Right renal pelvis (tissue), 4 donors: ENCODE measurements around the gene KLHL1. TPM values are rescaled to one million over a fixed set of nuclear protein-coding genes. Genes with fewer than 3 reads are reported as not detected.

Source experiments
- DNase-seq, 4 donors: peaks; one replicate each; pipeline ENCODE4 v3.0.0-alpha.2; 2013; ENCODE audit warnings: low read depth in 4 of 4, low spot score in 3 of 4, missing footprints in 1 of 4
- polyA plus RNA-seq, 4 donors: library from polyadenylated mRNA; unstranded; fragments of 120-200 nt; gene quantifications; one replicate each; pipeline ENCODE4 v1.2.1, GENCODE V29; 2013; ENCODE audit not compliant: insufficient read length in 4 of 4

Gene KLHL1
- polyA plus RNA-seq, 4 donors: 0.87 to 1.4 (median 0.89) TPM

DNA sequence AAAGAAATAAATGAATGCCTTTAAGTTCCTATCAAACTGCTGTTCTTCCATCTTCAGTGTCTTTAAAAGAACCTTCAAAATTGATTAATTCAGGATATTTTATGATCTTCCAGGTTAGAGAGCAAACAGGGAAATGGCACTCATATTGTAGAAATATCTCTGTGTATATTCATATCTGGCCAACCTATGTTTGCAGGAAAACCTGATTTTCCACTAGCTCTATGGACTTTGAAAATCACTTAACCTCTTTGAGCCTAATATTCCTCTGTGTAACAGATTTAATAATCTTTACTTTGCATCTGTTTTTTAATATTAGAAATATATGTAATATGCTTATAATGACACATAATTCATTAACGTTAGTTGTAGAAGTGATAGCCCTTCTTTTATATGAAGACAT is 228.3 kb downstream of the KLHL1 start:
- no peak for DNase-seq

DNA sequence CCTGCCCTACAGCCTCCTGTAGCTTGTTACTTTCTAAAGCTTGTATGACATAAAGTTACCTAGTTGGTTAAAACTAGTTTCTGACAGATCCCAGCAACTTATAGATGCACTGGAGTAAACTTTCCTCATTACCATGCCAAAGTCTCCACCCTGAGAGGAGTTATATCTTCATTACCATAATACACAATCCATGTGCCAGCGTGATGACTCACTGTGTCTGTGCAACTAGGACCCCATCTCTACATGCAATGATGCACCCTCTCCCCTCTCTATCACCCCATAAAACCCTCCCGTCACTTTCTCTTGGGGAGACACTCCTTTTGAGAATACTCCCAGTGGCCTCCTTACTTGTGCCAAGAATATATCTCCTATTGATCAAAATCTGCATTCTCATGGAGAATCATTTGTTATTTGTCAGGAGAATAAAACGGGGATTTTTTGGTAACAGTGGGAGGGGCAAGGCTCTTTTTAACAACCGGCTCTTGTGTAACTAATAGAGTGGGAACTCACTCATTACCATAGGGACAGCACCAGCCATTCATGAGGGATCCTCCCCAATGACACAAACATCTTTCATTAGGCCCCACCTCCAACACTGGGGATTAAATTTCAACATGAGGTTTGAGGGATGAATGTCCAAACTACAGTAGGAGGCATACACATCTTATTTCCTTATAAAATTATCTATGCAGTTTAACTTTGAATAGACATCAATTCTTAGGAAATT is 235.8 kb downstream of the KLHL1 start:
- no peak for DNase-seq

DNA sequence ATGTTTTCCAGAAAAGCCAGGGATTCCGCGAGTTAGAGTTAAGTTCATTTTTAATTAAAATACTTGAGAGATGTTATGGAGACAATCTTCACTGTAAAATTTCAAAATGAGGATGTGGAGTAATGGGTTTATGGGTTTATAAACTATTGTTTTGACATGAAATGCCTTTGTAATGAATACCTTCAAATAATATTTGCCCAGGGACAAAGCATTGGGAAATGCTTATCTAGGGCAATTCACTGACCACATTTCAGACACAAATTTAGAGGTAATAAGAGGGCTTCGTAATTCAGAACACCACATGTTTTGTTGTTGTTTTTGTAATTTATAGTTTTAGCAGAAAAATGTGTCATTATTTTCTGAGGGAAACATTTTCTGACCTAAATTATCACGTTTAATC is 241.7 kb downstream of the KLHL1 start:
- DNase-seq: no peak

DNA sequence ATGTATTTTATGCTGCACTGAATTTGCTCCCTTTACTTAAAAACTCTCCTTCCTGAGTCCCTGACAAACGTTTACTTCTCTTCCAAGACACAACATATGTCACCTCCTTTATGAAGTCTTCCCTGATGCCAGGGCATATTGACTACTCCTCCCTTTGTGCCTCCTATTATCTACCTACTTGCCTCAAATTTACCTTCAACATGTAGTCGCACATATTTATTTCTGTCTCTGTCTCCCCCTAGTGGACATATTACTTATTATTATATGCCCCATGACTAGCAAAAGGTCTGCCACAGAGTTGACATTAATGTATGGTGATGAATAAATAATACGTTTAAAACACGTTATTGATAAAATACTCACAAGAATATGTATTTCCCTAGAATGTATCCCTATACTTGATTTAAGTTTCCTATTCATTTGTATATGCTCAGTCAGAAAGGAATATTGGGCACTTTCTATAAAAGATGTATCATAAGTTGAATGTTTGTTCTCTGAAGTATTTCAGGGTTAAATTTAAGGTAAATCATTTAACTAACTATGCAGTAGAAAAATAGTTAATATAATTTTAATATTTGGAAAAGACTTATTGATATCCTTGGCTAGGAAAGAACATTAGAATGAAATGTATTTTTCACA is 250.9 kb downstream of the KLHL1 start:
- DNase-seq: peak; percentile 16 to 34 (median 20)

DNA sequence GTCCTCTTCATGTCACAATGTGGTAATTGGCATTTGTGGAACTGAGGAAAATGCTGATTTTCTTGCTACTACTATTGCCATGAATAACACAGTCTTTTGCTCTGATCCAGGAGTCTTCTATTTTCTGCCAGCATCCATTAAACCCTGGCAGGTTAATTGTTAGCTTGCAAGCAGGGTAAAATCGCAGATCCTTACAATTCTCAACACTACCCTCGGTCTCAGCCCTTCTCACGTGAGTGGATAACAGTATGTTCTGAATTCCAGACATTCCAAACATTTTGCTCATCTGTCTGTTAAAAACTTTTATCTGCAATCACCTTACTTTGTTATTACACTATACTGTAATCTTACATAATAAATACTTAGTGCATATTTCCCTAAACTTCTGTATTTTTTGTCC is 251.9 kb downstream of the KLHL1 start:
- peak in 2 of 4 donors; percentile 6 to 22 for DNase-seq

DNA sequence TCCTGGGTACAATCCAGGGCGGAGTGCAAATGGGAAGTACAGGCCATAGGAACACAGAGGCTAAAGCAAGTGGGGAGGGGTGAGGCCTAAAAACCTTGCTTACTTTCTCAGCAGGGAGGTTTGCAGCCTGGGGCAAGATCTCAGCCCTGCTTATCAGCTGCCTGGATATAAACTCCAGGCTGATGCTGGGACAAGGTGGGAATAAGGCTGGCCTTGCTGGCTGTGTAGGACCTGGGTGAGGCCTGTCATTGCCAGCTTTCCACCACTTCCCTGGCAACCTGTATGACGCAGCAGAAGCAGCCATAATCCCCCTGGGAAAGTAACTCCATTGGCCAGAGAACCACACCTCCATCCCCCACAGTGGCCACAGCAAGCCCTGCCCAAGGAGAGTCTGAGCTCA is 279.7 kb downstream of the KLHL1 start:
- DNase-seq: no peak

DNA sequence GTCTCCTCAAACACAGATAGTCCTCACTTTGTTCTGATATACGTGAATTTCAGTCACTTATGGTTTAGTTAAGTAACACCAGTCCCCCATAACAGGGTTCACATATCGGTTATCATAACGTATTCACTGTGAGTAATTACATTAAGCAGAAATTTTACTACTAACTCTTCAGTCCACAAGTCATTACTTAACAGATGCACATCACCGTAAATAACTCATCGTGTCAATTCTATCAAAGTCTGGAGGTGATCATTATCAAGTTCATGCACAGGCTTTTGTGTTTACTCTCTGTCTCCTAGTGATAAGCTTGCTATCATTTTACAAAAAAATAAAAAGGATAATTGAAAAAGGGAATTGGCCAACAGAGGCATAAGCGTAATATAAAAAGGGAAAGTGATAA is 288.1 kb downstream of the KLHL1 start:
- DNase-seq: no peak

DNA sequence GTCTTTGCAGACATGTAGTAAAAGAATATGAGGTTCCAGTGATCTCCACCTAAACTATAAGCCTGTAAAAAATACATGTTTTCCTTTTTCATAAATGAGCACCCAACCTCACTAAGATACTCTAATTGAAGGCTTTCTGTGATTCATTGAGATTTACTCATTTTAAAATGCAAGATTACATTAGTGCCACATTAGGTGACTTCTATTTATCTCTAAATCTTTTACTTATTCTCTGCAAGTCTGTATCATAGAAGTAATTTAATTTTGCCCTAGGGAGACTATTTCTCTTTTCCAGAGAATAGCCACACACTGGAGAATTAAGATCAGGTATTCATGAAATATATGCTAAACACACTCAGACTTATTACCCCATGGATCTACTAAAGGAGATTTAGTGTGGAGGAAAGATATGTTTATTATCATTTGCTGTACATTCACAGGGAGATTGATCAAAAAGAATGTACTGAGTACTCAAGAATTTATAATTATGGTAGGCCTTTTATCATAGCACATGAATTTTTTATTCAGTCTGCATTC is 290.9 kb downstream of the KLHL1 start:
- DNase-seq: no peak

DNA sequence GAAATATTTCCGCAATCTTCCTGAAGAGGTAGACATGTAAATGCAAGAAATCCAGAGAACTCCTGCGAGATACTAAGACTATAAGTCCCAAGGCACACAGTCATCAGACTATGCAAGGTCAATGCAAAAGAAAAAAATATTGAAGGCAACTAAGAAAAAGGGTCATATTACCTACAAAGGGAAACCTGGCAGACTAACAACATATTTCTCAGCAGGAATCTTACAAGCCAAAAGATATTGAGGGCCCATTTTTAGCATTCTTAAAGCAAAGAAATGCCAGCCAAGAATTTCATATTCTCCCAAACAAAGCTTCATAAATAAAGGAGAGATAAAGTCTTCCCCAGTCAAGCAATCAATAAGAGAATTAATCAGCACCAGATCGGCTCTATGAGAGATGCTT is 299.1 kb downstream of the KLHL1 start:
- DNase-seq: no peak

DNA sequence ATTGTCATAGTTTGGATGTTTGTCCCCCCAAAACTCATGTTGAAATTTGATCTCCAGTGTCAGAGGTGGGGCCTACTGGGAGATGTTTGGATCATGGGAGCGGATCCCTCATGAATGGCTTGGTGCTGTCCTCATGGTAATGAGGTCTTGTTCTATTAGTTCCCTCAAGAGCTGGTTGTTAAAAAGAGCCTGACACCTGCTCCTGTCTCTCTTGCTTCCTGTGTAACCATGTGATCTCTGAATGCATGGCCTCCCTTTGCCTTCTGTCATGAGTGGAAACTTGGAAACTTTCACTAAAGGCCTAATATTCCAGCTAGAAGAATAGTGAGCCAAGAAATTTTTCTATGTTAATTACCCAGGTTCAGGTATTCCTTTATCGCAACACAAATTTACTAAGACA is 312.0 kb downstream of the KLHL1 start:
- DNase-seq: no peak

DNA sequence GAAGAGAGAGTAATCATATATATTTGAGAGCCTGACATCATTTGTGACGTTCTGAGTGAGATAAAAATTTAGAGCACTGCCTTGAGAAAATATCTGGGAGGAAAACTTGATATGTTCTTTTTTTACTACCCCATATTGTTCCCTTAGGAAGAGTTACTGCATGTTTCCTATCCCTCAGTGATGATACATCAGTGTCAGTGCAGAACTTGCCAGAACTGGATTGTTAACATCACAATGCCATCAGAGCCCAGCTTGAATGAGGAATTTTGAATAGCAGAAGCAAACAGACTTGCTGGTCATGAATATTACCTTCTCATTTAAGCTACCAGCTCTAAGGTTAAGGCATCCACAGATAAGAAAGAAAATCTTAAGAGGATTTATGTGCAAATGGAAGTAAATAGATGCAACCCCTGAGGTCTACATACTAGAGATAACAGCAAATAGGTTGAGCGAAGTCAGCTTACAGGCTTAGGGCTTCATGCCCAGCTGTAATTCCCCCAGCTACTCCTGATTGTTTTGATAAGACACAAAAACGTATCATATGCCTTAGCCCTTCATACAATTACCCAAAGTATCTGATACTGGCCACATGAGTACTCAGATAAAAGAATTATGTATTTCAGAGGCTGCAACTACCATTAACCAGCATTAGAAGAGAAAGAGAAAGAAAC is 314.3 kb downstream of the KLHL1 start:
- DNase-seq: no peak

DNA sequence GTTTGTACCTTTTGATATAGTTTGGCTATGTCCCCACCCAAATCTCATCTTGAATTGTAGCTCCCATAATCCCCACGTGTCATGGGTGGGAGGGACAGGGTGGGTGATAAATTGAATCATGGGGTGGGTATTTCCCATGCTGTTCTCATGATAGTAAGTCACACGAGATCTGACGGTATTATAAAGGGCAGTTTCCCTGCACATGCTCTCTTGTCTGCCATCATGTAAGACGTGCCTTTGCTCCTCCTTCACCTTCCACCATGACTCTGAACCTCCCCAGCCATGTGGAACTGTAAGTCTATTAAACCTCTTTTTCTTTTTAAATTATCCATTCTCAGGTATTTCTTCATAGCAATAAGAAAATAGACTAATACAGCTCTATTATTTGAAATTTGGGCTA is 331.3 kb downstream of the KLHL1 start:
- no peak for DNase-seq

DNA sequence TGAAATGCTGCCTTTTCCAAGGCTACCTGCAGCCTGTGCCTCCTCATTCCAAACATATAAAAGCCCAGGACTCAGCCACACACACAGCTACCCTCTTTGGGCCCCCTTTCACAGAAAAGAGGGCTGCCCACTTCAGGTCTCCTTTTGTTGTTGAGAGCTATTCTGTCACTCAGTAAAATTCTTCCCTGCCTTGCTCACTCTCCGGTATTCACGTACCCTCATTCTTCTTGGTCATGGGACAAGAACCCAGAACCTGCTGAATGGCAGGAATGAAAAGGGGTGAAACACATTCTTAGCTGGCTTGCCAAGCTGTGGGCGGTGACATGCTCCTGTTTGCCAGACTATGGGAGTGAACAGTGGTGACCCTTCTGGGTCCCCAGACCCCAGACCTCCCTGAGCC is 338.6 kb downstream of the KLHL1 start:
- DNase-seq: no peak

DNA sequence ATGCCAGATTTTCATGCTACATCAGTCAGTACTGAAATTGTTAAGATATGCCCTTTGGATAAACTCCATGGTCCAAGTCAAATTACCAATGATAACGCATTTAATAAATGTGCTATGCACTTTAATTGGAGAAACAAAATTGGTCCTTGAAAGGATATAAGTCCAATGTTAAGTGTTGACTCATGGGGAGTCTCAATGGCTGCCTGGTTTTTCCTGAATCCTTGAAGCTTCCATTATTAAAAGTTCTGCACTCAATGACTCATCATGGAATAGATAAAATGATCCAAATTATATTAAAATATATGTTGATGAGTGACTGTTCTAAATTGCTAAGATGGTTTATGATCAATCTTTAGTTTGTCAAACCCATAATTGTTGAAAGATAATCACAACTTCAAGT is 346.7 kb downstream of the KLHL1 start:
- no peak for DNase-seq

DNA sequence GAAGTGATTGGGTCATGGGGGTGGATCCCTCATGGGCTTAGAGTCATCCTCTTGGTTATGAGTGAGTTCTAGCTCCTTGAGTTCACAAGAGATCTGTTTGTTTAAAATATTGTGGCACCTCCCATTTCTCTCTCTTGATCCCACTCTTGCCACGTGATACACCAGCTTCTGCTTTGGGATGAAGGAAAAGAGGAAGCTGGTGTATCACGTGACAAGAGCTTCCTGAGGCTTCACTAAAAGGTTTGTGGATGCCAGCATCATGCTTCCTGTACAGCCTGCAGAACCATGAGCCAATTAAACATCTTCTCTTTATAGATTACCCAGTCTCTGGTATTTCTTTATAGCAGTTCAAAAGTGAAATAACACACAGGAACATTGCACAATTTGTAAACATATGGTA is 353.2 kb downstream of the KLHL1 start:
- DNase-seq: no peak

DNA sequence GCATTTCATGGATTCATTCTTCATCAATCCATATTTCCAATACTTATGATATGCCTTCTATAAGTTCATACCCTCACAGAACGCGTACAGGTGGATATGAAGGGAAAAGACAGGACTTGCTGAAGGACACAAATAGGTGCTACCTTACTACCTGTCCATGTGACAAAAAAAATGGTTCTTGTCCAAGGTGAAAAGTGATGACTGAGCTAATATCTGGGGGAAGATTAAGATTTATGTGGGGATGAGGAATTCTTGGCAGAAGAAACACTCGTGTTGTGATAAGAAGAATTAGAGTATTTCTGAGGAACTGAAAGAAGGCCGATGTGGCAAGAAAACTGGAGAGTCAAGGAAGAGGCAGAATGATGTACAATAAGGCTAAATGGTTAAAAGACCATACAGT is 357.0 kb downstream of the KLHL1 start:
- DNase-seq: no peak

DNA sequence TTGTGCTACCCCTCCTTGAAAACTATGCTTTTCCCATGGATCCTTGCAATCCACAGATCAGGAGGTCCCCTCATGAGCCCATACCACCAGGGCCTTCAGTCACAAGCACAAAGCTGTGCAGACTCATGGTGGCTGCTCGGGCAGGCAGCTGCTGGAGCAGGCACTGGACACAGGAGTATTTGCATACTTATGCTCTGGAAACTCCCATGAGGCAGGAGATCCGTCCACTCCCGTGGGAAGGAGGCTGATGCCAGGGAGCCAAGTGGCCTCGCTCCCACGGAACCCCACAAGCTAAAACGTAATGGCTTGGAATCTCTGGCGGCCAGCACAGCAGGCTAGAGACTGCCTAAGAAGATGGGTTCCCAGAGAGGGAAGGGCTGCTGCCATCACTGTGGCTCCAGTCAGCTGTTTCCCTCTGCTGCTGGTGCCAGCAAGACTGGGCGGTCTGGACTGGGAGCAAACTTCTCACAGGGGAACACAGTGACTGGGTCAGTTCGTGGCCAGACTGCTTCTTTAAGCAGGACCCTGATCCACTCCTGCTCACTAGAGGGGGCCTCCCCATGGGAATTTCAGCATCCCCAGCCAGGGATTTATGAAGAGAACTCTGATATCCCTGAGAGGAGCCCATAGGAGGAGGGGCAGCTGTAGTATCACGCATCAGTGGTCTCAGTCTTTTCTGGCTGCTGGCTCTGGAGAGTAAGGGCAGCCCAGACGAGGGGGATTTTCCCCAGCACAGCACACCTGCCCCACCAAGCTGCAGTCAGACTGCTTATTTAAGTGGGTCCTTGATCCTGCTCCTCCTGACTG is 370.9 kb downstream of the KLHL1 start:
- no peak for DNase-seq

DNA sequence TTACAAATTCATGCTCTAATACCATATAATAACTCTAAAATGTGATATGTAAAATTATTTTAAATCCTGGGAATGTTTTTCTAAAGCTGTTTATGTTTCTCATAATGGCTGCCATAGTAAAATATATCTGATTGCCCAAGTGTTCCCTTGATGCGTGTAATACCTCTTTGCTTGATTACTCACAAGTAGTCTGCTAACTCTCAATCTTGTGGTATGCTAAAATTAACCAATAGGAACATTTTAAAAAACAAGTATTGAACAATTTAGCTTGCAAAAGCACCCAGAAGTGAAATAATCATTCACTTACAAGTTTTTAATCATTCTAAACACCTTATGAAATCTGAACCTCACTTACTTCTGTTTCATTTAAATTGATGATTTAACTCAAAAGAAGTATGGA is 386.6 kb downstream of the KLHL1 start:
- no peak for DNase-seq

DNA sequence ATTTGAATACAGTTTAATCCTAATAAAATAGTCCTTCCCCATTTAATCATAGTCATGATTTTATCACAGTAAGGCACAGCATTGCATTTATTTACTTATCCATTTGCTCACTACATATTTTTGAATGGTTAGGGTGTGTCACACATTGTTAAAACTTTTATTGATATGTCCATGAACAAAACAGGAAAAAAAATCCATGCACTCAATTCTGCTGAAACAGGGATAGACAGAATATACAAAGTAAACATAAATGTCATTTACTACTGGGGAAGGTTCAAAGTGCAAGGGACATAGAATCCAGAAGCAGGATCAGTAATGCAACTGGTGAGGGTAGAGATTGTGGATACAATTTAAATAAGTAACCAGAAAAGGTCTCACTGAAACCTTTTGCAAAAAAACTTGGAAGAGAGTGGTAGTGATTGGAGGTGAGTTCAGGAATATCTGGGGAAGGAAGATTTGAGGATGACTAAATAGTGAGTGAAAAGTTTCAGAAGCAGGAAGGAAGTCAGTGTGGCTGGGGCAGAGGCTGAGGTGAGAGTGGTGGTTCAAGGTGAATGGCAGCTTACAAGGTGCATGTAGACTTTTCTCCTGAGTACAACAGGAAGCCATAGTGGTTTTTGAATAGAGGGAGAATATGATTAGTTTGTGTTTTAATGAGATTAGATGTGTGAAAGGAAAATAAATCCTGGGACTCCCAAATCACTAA is 387.8 kb downstream of the KLHL1 start:
- no peak for DNase-seq

DNA sequence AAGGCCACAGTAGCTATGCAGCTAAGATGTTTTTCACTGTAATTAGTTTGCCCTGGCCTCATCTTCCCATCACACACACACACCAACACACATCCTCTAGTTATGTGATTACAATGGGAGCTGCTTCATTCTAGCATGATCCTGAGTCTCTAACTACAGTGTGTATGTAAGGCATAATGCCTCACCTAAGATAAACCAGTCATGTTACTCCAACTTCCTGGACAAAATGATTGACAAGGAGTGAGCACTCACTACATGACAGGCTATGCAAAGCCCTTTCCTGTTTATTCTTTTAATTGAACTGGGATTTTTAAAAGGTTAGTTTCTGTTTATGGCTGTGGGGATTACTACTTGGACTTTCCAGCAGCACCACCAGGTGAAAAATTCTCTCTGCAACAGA is 401.4 kb downstream of the KLHL1 start:
- DNase-seq: no peak
